ENCODE measurements around the gene CIT. TPM values are rescaled to one million over a fixed set of nuclear protein-coding genes. Genes with fewer than 3 reads are reported as not detected.

CIT gene
- total RNA-seq, 1 experiment from 2014 or later: 67.9 TPM

DNA sequence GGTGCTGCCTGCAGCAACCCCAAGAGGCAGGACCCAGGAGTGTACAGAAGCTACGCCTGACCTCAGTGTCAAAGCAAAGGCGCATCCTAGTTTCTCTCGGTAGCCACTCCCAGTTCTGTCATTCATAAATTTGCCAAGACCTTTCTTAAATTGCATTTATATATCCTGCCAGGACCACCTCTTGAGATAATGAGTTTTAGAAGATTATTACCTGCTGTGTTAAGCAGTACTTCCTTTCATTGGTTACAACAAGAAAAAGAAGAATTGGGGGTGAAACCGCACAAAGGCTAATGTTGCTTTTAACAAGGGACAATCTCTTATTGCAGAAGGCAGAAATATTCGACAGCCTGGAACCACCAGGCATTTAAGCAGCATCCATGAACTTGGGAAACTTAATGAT lies 57.8 kb downstream of the CIT start:
- CTCF ChIA-PET: no interaction called here

DNA sequence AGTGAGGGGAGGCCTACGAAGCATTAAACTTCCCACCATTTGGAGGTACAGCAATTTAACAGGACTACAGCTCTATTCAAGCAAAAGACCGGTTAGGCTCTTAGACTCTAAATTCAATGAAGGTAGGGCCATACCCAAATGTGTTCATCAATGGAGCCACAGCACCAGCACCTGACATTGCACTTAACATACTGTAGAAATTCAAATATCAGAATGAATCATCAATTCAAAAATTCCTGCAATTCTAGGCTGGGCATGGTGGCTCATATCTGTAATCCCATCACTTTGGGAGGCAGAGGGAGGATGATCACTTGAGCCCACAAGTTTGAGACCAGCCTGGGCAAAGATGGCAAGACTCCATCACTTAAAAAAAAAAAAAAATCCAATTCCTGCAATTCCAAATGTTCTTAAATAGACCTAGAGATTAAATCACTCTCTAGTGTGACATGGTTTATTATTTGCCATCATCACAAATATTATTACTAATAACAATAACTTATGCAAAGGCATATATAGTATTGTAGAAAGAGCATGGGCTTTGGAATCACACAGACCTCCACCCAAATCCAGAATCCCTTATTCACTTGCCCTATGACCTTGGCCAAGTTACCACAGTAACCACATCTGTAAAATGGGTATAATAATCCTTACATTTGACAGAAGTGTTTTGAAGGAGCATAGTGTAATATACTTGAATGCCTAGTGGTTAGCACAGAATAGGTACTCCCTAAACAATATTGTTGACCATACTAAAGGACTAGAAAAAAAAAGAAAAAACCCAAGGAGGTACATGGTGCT lies 59.4 kb downstream of the CIT start:
- no TSS peak for BruUV-seq (replicated peaks)
- ATAC-seq (no peak), DNase-seq (ENCODE audit: low read depth, low spot score) (no peak)
- ChIA-PET CTCF (no interaction called here), POLR2A (interaction anchor here (0.7 kb wide), 1 partner anchor 1509 kb away, joined by 3 read pairs; no protein-coding TSS in a partner anchor)
- Histone ChIP-seq H3K27ac (ENCODE audit: low read length) (no peak overlapping the region), H3K27me3 (ENCODE audit: control insufficient read depth, insufficient read depth, low read length) (no peaks in the 10 kb centered on the region), H3K36me3 (ENCODE audit: control insufficient read depth, insufficient read depth, low read length) (peaks cover 5% of the 10 kb centered on the region), H3K4me1 (ENCODE audit: control insufficient read depth, insufficient read depth, low read length) (no peaks in the 10 kb centered on the region), H3K9me3 (ENCODE audit: control insufficient read depth, insufficient read depth, low read depth, low read length) (no peaks in the 10 kb centered on the region), H3K4me3 (ENCODE audit: low read depth in 2 of 2, low read length in 2 of 2) (no peak overlapping the region)
- TF ChIP-seq TCF7L2 (IDR thresholded peaks at IDR 0.05; ENCODE audit: low read depth, low read length) (no peak), SIN3A (IDR thresholded peaks at IDR 0.05; ENCODE audit: borderline replicate concordance, insufficient read depth, low read depth, low read length) (no peak), POLR2AphosphoS5 (IDR thresholded peaks at IDR 0.05; ENCODE audit: low read depth, low read length) (no peak), CTCF (IDR thresholded peaks at IDR 0.05) (no peak)
- TF ChIP-seq, protein P1, sequence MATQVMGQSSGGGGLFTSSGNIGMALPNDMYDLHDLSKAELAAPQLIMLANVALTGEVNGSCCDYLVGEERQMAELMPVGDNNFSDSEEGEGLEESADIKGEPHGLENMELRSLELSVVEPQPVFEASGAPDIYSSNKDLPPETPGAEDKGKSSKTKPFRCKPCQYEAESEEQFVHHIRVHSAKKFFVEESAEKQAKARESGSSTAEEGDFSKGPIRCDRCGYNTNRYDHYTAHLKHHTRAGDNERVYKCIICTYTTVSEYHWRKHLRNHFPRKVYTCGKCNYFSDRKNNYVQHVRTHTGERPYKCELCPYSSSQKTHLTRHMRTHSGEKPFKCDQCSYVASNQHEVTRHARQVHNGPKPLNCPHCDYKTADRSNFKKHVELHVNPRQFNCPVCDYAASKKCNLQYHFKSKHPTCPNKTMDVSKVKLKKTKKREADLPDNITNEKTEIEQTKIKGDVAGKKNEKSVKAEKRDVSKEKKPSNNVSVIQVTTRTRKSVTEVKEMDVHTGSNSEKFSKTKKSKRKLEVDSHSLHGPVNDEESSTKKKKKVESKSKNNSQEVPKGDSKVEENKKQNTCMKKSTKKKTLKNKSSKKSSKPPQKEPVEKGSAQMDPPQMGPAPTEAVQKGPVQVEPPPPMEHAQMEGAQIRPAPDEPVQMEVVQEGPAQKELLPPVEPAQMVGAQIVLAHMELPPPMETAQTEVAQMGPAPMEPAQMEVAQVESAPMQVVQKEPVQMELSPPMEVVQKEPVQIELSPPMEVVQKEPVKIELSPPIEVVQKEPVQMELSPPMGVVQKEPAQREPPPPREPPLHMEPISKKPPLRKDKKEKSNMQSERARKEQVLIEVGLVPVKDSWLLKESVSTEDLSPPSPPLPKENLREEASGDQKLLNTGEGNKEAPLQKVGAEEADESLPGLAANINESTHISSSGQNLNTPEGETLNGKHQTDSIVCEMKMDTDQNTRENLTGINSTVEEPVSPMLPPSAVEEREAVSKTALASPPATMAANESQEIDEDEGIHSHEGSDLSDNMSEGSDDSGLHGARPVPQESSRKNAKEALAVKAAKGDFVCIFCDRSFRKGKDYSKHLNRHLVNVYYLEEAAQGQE (IDR thresholded peaks at IDR 0.05; ENCODE audit: insufficient read depth in 1 of 2, low read depth in 2 of 2, low read length in 1 of 2): no peak
- intact Hi-C loops (cut with micrococcal nuclease; ENCODE audit: unreplicated experiment): no loop called here
- in situ Hi-C loops (cut with HindIII; ENCODE audit: low pct_unique_long_range_greater_than_20kb, low sequenced_read_pairs): no loop called here

More for the DNA sequence above, 57.8 kb downstream of the CIT start:
- no peak for ATAC-seq
- H3K9me3 ChIP-seq (ENCODE audit: control insufficient read depth, insufficient read depth, low read depth, low read length): no peaks in the 10 kb centered on the region
- POLR2A ChIA-PET: no interaction called here
- peaks cover 5% of the 10 kb centered on the region for H3K36me3 ChIP-seq (ENCODE audit: control insufficient read depth, insufficient read depth, low read length)
- intact Hi-C loops (cut with micrococcal nuclease; ENCODE audit: unreplicated experiment): no loop called here
- H3K27me3 ChIP-seq (ENCODE audit: control insufficient read depth, insufficient read depth, low read length): no peaks in the 10 kb centered on the region
- no peaks in the 10 kb centered on the region for H3K4me1 ChIP-seq (ENCODE audit: control insufficient read depth, insufficient read depth, low read length)
- DNase-seq (ENCODE audit: low read depth, low spot score): no peak
- no TSS peak for BruUV-seq (replicated peaks)
- in situ Hi-C loops (cut with HindIII; ENCODE audit: low pct_unique_long_range_greater_than_20kb, low sequenced_read_pairs): no loop called here
- no peak for TF ChIP-seq CTCF (IDR thresholded peaks at IDR 0.05)
- TF ChIP-seq TCF7L2 (IDR thresholded peaks at IDR 0.05; ENCODE audit: low read depth, low read length): no peak
- TF ChIP-seq POLR2AphosphoS5 (IDR thresholded peaks at IDR 0.05; ENCODE audit: low read depth, low read length): no peak
- no peak for TF ChIP-seq SIN3A (IDR thresholded peaks at IDR 0.05; ENCODE audit: borderline replicate concordance, insufficient read depth, low read depth, low read length)
- TF ChIP-seq, protein P1 (IDR thresholded peaks at IDR 0.05; ENCODE audit: insufficient read depth in 1 of 2, low read depth in 2 of 2, low read length in 1 of 2): no peak
- H3K4me3 ChIP-seq (ENCODE audit: low read depth in 2 of 2, low read length in 2 of 2): no peak overlapping the region
- no peak overlapping the region for H3K27ac ChIP-seq (ENCODE audit: low read length)
